Iris pigment epithelial cell (primary cell): Measurements from ENCODE around the gene TXLNA.

Experiments
- DNase-seq: peaks from one replicate; pipeline ENCODE4 v3.0.0-alpha.2; 2011; ENCODE audit warnings: low read depth

The TXLNA gene

DNA sequence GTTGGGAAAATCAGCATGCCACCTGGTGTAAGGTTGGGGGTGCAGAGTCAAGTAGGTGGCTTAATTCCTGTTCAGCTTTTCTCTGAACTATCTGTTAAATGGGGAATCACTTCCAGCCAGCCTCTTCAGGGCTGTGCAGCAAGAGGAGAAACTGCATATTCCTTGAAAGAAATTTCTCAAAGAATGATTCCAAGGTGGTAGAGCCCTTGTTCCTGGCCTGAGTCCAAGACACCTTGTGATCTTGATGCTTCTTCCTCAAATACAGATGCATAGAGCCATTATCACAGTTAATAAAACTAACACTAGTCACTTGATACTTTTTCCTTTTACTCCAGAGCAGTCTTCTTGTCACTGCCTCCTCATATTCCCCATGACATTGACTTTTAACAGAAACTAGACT, 5.2 kb downstream of the TXLNA start:
- no peak for DNase-seq

DNA sequence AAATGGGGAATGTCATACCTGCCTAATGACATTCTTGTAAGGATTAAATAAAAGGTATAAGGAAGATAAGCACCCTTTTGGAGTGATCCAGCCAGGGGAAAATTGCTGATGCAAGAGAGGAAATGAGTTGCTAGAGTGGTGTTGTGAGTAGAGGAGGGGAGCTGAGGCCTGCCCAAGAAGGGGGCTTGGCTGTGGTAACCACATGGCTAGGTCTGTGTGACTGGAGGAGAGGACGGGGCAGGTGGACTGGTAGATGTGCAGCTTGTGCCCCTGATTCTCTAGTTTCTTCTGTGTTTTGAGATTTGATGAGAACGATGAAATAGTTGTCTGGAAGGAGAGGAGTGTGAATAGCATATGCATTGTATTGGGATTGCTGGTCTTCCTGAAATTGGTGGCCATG, 6.6 kb downstream of the TXLNA start:
- DNase-seq, result no peak

DNA sequence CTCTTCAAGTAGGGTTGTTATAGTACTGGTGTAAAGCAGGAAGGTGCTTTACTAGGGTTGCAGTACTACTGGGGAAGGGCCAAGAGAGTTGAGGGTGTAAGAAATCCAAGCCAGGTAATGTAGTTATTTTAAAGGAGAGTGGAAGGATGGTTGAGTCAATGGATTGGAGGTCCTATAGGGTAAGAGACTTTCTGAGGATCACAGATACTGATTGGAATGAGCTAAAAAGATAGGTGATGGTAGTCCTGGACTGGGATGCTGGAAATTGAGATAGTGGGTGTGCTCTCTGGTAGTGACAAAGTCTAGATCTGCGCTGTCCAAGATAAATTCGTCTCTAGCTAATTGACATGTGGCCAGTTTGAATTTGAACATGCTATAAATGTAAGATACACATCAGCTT, 7.0 kb downstream of the TXLNA start:
- DNase-seq, result no peak

DNA sequence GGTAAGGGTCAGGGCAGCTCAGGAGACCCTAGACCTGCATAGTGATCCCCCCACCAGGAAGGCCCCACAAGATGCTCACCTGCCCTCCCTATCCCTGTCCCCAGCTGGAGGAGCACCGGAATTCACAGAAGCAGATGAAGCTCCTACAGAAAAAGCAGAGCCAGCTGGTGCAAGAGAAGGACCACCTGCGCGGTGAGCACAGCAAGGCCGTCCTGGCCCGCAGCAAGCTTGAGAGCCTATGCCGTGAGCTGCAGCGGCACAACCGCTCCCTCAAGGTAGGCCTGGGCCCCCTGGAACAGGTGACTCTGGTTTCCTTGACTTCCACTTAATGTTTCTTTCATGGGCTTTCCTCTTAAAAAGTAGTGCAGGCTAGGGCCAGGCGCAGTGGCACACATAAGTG, 8.4 kb downstream of the TXLNA start:
- no peak for DNase-seq

DNA sequence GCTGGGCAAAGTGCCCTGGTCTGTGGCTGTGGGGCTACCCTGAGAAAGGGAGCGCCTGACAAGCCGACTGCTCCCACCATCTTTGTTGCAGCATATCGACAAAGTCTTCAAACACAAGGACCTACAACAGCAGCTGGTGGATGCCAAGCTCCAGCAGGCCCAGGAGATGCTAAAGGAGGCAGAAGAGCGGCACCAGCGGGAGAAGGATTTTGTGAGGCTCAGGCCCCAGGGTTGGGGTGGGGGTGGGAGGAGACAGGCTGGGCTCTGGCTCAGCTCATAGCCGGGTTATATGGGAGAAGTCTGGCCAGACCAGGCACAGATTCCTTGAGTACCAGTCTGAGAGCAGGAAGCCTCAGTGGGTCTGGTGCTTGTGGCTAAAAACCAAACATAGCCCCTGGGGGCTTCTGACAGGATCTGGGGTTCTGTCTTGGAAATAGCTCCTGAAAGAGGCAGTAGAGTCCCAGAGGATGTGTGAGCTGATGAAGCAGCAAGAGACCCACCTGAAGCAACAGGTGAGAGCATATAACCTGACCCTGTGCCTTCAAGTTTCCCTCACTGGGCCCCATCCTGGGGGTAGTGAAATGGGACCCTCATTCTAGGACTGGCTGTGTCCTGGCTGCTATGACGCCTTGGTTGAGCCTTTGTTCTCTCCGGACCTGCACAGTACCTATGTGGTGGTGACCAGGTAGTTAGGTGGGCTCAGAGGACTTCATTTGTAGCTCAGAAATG, 12.9 kb downstream of the TXLNA start:
- no peak for DNase-seq

DNA sequence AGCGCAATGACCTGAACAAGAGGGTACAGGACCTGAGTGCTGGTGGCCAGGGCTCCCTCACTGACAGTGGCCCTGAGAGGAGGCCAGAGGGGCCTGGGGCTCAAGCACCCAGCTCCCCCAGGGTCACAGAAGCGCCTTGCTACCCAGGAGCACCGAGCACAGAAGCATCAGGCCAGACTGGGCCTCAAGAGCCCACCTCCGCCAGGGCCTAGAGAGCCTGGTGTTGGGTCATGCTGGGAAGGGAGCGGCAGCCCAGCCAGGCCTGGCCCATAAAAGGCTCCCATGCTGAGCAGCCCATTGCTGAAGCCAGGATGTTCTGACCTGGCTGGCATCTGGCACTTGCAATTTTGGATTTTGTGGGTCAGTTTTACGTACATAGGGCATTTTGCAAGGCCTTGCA, 15.5 kb downstream of the TXLNA start:
- no peak for DNase-seq

DNA sequence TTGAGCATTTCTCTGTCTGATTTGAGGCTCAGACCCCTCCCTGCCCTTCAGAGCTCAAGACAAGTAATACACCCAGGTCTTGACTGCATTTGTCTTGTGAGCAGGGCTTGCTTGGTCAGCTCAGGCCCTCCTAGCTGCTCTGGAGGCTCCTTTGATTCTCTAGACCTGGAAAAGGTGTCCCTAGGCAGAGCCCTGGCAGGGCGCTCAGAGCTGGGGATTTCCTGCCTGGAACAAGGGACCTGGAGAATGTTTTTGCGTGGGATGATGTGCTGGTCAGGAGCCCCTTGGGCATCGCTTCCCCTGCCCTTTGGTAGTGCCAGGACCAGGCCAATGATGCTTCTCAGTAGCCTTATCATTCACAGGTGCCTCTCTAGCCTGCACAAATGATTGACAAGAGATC, 16.1 kb downstream of the TXLNA start:
- DNase-seq, result no peak

DNA sequence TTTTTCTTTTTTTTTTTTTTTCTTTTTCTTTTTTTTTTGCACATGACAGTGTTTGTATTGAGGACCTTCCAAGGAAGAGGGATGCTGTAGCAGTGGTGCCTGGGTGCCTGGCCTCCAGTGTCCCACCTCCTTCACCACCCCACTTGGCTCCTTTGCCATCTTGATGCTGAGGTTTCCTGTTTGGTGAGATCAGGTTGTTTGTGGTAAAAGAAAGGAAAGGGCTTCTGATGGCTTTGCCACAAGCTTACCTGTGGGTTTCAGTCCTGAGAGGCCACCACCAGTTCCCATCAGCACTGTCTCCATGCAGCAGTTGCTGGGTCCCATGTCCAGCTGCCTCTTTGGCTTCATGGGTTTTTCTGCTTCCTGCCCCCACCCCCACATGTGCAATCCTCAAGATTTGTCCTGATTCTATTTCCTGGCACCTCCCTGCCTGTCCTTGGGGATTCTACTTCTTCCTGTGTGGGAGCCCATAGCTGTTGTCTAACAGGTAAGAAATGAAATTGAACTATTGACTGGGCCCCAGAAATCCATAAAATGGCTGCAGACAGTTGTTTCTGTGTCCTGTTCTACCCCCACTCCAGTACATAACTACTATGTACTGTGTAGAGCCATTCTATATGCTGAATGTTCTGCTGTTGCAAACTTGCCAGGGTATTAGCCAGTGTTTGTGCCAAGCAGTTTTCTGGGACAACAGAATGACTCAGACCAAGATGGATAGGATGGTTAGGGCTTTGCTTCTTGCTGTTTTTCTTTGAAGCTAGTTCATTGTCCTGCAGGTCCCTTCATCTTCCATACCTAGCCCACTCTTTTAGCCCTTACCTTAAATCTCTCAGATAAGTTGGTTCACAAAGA, 16.7 kb downstream of the TXLNA start:
- peak; percentile 46 for DNase-seq

DNA sequence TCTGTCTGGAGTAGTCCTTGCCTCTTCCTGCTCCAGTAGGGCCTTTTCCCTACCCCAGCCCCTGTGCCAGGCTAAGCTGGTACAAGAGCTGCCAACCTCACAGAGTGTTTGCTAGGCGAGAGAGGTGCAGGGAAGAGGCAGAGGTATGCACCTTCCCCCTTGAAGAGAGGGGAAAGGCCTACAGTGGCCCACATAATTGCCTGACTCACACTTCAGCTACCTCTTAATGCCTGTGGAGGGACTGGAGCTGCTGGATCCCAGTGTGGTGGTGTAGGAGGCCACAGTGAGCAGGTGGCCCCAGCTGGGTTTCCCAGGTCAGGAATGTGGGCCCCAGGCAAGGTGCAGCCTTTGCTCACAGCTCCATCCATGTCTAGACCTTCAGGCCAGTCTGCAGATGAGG, 17.6 kb downstream of the TXLNA start:
- DNase-seq, result no peak

DNA sequence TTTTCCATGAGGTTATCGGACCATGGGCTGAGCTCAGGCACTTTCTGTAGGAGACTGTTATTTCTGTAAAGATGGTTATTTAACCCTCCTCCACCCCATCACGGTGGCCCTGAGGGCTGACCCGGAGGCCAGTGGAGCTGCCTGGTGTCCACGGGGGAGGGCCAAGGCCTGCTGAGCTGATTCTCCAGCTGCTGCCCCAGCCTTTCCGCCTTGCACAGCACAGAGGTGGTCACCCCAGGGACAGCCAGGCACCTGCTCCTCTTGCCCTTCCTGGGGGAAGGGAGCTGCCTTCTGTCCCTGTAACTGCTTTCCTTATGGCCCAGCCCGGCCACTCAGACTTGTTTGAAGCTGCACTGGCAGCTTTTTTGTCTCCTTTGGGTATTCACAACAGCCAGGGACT, 18.4 kb downstream of the TXLNA start:
- no peak for DNase-seq

DNA sequence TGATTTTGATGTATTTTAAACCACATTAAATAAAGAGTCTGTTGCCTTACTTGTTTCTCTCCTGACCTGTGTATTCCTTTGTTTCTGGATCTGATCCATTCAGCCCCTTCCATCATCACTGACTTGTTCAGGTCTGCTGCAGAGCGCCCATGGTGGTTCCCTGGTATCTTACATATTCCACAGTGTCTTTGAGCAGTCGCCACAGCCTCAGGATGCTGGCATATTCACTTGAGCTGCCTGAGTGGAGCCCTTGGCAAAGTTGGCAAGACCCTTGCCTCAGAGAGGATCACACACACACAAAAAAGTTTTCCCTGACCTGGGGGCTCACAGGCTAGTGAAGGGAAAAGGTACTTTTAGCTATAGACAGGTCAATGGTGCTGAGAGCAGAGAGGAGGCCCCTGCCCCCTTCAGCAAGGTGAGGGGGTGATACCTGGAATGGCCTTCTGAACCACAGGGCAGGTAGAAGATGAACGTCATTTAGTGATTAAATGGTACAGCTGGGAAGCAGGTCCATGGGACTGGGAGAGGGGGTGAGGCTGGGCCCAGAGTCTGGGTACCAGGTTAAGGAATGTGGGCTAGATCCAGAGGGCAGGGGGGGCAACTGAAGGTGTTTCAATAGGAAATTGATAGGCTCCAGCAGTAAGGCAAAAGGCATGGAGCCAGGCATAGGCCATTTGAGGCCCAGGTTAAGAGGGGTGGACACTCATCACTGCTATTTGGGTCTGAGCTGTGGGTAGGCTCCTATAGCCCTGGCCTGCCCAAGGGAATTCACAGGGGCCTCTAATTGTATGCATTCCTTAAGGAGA, 19.0 kb downstream of the TXLNA start:
- DNase-seq, result no peak

DNA sequence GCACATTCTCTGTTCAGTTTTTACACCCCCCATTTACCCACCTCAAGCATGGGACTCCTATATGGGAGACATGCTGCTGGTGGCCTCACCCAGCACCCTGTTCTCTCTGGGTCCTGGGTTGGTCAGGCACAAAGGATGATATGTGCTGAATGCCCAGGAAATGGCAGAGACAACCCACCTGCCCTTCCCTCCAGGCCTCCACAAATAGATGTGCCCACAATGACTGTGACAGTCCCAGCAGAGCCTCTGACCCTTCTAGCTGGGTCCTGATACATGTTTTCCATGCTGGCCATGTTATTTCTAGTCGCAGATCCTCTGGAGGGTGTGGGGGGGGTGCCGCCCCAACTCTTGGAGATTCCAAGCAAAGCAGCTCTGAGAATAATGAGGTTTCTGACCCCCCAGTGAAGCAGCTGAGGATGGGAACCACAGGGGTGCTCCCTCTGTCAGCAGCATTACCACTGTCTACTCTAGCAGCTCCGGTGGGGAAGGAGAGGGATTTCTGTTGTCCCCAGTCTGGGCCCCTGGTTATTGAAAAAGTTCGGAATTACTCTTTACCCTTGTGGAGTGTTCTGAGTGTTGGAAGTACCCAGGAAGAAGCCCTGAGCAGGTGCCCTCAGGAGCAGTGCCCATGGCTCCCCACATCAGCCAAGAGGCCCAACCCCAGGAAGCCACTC, 19.7 kb downstream of the TXLNA start:
- no peak for DNase-seq

DNA sequence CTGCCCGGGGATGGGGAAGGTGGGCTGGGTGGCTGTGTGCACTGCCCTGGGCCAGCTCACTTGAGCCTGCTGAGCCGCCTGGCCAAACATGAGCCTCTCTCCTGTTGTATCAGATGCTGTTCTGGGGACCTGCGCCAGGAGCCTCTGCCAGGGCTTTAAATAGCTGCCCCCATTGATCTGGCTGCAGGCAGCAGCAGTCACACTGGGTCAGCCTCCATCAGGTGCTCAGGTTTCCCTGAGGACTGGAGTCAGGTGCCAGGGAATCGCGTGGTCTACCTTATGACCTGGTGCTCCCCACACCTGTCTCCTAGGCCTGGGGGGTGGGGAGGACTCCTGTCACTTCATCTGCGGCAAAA, 20.2 kb downstream of the TXLNA start:
- no peak for DNase-seq

DNA sequence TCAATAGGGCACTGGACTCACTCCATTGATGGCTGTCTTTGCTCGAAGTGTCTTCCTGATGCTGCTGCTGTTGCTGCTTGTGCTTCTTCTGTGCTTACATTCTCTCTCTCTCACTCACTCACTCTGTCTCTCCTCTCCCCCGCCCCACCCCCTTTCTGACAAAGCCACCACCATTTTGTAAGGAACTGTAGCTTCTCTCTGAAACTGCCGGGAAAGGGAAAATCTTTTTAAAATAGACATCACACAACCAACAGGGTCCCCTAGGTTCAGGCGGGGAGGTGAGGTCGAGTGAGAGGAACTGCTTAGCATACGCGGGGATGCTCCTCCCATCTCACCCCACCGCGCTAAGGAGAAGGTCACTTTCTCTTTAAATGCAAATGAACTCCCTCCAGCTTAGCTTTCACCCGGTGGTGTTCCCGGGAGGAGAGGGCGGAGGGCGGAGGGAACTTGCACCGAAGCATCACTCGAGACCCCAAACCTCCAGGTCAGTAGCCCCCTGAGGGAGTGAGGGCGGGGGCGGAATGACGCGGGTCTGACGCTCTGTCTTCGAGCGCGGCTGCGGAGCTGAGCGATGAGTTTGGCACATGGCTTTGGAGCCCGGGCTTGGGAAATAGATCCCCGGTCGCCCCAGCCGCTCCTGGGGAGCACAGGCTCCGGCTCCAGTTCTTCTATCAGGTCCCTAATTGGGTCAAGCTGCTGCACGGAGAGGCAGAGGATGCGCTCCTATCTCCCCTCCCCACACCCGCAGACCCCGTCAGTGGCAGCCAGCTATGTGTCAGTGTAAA, 20.9 kb downstream of the TXLNA start, which contains the start of gene CCDC28B:
CCDC28B (plus strand) TSS at position 370 of the 785 bp plus-strand sequence. CDS start 1,341 bp downstream, outside the sequence.
- peak; percentile 83 for DNase-seq

DNA sequence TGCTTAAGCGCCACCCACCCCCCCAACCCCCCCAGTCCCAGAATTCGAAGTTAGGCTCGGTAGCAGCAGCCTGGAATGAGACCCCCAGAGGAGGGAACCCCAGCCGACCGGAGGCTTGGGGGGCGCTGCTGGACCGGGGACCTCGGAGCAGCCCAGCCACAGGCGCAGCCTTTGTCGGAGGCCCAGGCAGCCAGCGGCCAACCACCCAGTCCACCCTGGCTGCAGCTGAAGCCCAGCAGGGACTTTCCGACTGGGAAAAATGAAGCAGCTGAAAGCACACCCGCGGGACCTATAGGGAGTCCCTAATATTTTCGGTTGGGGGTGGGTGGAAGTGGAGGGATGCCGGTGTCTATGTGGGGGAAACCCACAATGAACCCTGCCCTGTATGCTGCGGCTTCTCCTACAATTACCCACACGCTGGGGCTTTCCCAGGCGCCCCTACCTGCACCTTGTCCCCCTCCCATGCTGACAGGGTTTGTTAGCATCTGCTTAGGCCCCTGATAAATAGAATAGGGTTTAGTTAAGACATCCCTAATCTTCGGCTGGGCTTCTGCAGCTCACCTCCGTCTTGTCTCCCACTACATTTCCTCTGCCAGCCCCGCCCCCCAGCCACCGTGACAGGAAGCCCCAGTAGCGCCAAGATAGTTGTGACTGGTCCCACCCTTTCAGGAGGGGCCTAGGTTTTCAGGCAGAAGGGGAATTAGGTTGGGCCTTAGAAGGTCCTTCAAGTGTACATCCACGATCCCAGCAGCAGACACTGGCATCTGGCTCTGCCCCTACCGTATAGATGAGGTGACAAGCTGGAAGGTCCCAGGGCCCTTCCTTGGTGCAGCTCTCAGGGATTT, 21.8 kb downstream of the TXLNA start:
- DNase-seq, result peak; percentile 72

DNA sequence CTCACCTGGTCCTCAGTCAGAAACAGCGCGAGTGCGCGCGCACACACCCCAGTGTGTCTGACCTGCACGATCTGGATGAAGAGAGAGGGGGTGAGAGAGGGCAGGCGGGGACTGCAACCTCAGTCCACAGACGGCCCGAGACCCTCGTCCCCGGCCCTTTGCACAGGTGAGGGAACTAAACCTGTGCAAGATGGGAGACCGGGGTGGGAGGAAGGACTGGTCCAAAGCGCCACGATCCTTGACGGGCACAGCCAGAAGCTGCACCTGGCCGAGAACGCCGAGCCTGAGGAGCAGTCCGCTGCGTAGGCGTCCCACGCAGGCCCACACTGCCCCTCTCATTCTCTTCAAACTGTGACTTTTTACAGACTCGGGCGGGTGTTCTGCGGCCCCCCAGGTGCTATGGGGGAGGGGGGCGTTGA, 25.5 kb downstream of the TXLNA start:
- no peak for DNase-seq

DNA sequence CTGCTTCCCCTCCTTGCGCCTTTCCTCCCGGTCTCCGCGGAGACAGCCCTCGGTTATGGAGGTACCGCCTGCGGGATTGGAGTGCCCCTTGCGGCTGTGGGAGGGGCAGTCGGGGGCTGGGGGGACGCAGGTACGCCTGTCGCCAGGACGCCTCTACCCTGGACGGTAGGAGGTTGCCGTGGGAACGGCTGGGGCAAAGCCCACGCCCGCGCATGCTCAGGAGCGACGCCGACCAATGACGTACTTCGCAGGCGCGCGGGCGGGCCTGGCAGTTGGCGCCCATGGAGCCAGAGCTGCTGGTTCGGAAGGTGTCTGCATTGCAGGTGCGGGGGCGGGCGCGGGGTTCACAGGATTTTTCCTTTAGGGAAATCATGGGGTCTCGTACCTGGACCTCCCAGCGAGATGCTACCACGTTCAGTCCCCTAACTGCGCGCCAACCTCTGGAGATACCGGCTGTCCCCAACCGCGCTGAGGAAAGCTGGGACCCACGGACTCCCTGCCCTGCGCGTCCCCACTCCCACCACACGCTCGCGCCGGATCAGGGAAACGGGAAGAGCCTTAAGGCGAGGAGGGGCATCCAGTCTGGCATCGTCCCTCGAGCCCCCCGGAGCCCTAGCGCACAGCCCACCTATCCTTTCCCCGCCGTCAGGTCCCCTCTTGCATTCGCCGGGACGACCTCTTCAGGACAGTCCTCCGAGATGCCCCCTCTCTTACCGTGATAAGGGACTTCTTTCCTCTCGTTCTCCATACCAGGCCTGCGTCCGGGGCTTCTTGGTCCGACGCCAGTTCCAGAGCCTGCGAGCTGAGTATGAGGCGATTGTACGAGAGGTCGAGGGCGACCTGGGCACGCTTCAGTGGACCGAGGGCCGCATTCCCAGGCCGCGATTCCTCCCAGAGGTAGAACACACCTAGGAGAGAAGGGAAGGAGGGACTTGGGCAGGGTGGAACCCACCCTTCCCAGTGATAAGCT, 26.2 kb downstream of the TXLNA start, which contains the start of gene IQCC:
IQCC (plus strand) TSS at position 271 of the 970 bp plus-strand sequence; CDS start at position 282, 11 bp downstream.
- DNase-seq, result peak; percentile 78

DNA sequence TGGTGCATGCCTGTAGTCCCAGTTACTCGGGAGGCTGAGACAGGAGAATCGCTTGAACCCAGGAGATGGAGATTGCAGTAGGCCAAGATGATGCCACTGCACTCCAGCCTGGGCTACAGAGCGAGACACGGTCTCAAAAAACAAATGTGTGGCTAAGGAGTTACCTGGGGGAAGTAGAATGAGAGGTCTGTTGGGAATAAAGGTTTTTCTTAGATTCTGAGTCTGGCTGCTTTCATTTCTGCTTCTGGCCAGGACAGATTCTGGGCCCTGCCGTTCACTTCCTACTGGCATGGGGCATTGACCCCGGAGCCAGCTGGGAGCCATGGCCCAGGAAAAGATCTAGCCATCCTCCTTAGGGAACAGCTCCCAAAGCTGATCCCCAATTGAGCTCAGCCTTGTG, 29.0 kb downstream of the TXLNA start:
- DNase-seq, result no peak

DNA sequence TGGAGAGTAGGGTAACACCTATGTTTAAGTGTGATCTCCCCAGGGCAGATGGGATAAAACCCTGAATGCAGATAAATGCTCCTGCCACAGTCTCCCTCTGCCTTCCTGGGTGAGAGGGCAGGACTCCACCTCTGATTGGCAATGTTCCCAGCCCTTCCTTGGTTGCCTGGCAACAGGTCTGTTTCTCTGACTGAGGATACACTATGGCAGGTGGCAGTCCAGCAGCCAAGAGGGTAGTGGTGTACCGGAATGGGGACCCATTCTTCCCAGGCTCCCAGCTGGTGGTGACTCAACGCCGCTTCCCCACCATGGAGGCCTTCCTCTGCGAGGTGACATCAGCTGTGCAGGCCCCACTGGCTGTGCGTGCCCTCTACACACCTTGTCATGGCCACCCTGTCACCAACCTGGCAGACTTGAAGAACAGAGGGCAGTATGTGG, 29.4 kb downstream of the TXLNA start, which contains the start of gene DCDC2B:
DCDC2B (plus strand) TSS at position 199 of the 438 bp plus-strand sequence; CDS start at position 204, 5 bp downstream.
- peak; percentile 40 for DNase-seq
